Measurements from ENCODE around the gene ANKHD1.

GRCh38 chr5:140403613-140404012 is 2.0 kb downstream of the ANKHD1 start:
- TF ChIP-seq, protein P1, sequence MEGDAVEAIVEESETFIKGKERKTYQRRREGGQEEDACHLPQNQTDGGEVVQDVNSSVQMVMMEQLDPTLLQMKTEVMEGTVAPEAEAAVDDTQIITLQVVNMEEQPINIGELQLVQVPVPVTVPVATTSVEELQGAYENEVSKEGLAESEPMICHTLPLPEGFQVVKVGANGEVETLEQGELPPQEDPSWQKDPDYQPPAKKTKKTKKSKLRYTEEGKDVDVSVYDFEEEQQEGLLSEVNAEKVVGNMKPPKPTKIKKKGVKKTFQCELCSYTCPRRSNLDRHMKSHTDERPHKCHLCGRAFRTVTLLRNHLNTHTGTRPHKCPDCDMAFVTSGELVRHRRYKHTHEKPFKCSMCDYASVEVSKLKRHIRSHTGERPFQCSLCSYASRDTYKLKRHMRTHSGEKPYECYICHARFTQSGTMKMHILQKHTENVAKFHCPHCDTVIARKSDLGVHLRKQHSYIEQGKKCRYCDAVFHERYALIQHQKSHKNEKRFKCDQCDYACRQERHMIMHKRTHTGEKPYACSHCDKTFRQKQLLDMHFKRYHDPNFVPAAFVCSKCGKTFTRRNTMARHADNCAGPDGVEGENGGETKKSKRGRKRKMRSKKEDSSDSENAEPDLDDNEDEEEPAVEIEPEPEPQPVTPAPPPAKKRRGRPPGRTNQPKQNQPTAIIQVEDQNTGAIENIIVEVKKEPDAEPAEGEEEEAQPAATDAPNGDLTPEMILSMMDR (conservative IDR thresholded peaks at IDR 0.05; ENCODE audit: low read length): no peak
- TF ChIP-seq EZH2phosphoT487 (IDR thresholded peaks at IDR 0.05; ENCODE audit: borderline replicate concordance, low read depth, low read length): no peak

Measured in OCI-LY7 (cell line).